H9 (cell line): Measurements from ENCODE around the gene ATP4A. TPM values are rescaled to one million over a fixed set of nuclear protein-coding genes. Genes with fewer than 3 reads are reported as not detected.

Experiments
- DNase-seq: peaks from one replicate; pipeline ENCODE4 v3.0.0-alpha.2; 2017
- H2AFZ ChIP-seq: one replicate; pipeline ENCODE4 v1.6.1; 2013; ENCODE audit warnings: mild to moderate bottlenecking, low read length, control low read depth, moderate library complexity
- H2AK5ac ChIP-seq: 2 replicates; pipeline ENCODE4 v1.6.1; 2013; ENCODE audit warnings: low read length, control low read depth, mixed read lengths; ENCODE audit not compliant: insufficient read length
- H2BK120ac ChIP-seq: one replicate; pipeline ENCODE4 v1.6.1; 2013; ENCODE audit warnings: low read depth, mild to moderate bottlenecking, low read length, control low read depth, inconsistent platforms; ENCODE audit not compliant: poor library complexity, severe bottlenecking
- H2BK12ac ChIP-seq: 2 replicates; pipeline ENCODE4 v1.6.1; 2013; ENCODE audit warnings: low read length, control low read depth, mixed read lengths, low read depth; ENCODE audit not compliant: insufficient read length
- H2BK15ac ChIP-seq: 2 replicates; pipeline ENCODE4 v1.6.1; 2013; ENCODE audit warnings: low read depth, low read length, control low read depth
- H2BK20ac ChIP-seq: one replicate; pipeline ENCODE4 v1.6.1; 2013; ENCODE audit warnings: low read depth, mild to moderate bottlenecking, low read length, control low read depth, inconsistent platforms; ENCODE audit not compliant: poor library complexity, severe bottlenecking
- H2BK5ac ChIP-seq: 2 replicates; pipeline ENCODE4 v1.6.1; 2013; ENCODE audit warnings: low read length, control low read depth, mixed read lengths; ENCODE audit not compliant: insufficient read length
- H3K14ac ChIP-seq: 2 replicates; pipeline ENCODE4 v1.6.1; 2013; ENCODE audit warnings: low read length, control low read depth; ENCODE audit not compliant: insufficient read depth
- H3K18ac ChIP-seq: 2 replicates; pipeline ENCODE4 v1.6.1; 2013; ENCODE audit warnings: low read depth, mild to moderate bottlenecking, mixed read lengths, low read length, control low read depth; ENCODE audit not compliant: insufficient read length
- H3K23ac ChIP-seq: 2 replicates; pipeline ENCODE4 v1.6.1; 2013; ENCODE audit warnings: low read length, control low read depth, mixed read lengths, low read depth; ENCODE audit not compliant: insufficient read length
- H3K23me2 ChIP-seq: 2 replicates; pipeline ENCODE4 v1.6.1; 2013; ENCODE audit warnings: low read depth, mild to moderate bottlenecking, mixed read lengths, low read length, control low read depth; ENCODE audit not compliant: insufficient read length, poor library complexity, severe bottlenecking
- H3K27ac ChIP-seq: 2 replicates; pipeline ENCODE4 v1.5.1; 2013; ENCODE audit warnings: low read length, control low read depth, mixed read lengths, low read depth; ENCODE audit not compliant: insufficient read length
- H3K27me3 ChIP-seq: 2 replicates; pipeline ENCODE4 v1.6.1; 2013; ENCODE audit warnings: low read length, control low read depth, inconsistent platforms; ENCODE audit not compliant: insufficient read depth
- H3K4ac ChIP-seq: 2 replicates; pipeline ENCODE4 v1.6.1; 2013; ENCODE audit warnings: low read depth, mild to moderate bottlenecking, control low read depth, inconsistent platforms, low read length, moderate library complexity
- H3K4me1 ChIP-seq: 2 replicates; pipeline ENCODE4 v1.6.1; 2013; ENCODE audit warnings: low read length, control low read depth, inconsistent platforms; ENCODE audit not compliant: insufficient read depth
- H3K4me2 ChIP-seq: 2 replicates; pipeline ENCODE4 v1.6.1; 2013; ENCODE audit warnings: low read length, control low read depth, mixed read lengths; ENCODE audit not compliant: insufficient read length, insufficient read depth
- H3K56ac ChIP-seq: 2 replicates; pipeline ENCODE4 v1.6.1; 2013; ENCODE audit warnings: low read depth, mild to moderate bottlenecking, mixed read lengths, low read length, control low read depth; ENCODE audit not compliant: insufficient read length
- H3K79me1 ChIP-seq: 2 replicates; pipeline ENCODE4 v1.6.1; 2013; ENCODE audit warnings: low read depth, mild to moderate bottlenecking, moderate library complexity, low read length, control low read depth, inconsistent platforms; ENCODE audit not compliant: insufficient read depth, poor library complexity, severe bottlenecking
- H3K79me2 ChIP-seq: 2 replicates; pipeline ENCODE4 v1.6.1; 2013; ENCODE audit warnings: low read length, control low read depth, inconsistent platforms; ENCODE audit not compliant: insufficient read depth
- H3K9ac ChIP-seq: 2 replicates; pipeline ENCODE4 v1.6.1; 2013; ENCODE audit warnings: low read length, control low read depth, mixed read lengths; ENCODE audit not compliant: insufficient read length; ENCODE audit errors: extremely low read depth
- H3K9me3 ChIP-seq: one replicate; pipeline ENCODE4 v1.6.1; 2013; ENCODE audit warnings: low read depth, low read length, inconsistent platforms; ENCODE audit not compliant: control insufficient read depth
- H3T11ph ChIP-seq: one replicate; pipeline ENCODE4 v1.6.1; 2013; ENCODE audit warnings: mild to moderate bottlenecking, low read length, control low read depth, inconsistent platforms
- H4K20me1 ChIP-seq: one replicate; pipeline ENCODE4 v1.6.1; 2013; ENCODE audit not compliant: control insufficient read depth, insufficient read length, insufficient read depth
- H4K5ac ChIP-seq: 2 replicates; pipeline ENCODE4 v1.6.1; 2013; ENCODE audit warnings: low read depth, mild to moderate bottlenecking, mixed read lengths, low read length, control low read depth; ENCODE audit not compliant: insufficient read length
- H4K8ac ChIP-seq: replicated peaks from 2 replicates; pipeline ENCODE4 v1.6.1; 2013; ENCODE audit warnings: low read length, control low read depth, mixed read lengths, low read depth; ENCODE audit not compliant: insufficient read length
- H4K91ac ChIP-seq: 2 replicates; pipeline ENCODE4 v1.6.1; 2013; ENCODE audit warnings: low read depth, mild to moderate bottlenecking, moderate library complexity, mixed read lengths, low read length, control low read depth; ENCODE audit not compliant: insufficient read length
- H3K27ac Mint-ChIP-seq, 3 experiments: 2 replicates in 2 of 3; 3 replicates in 1 of 3; pipeline ENCODE4 v1.8.0; 2020 to 2021; ENCODE audit warnings: mixed read lengths in 3 of 3, mild to moderate bottlenecking in 1 of 3, moderate library complexity in 1 of 3
- H3K27me3 Mint-ChIP-seq: 2 replicates; pipeline ENCODE4 v1.8.0; 2021; ENCODE audit warnings: low read depth, mild to moderate bottlenecking, moderate library complexity, mixed read lengths
- H3K36me3 Mint-ChIP-seq, 3 experiments: 2 replicates in 2 of 3; 3 replicates in 1 of 3; pipeline ENCODE4 v1.8.0; 2020 to 2021; ENCODE audit warnings: low read depth in 3 of 3, mixed read lengths in 3 of 3; ENCODE audit not compliant: insufficient read depth in 1 of 3
- H3K4me1 Mint-ChIP-seq, 2 experiments: 2 replicates each; pipeline ENCODE4 v1.8.0; 2020; ENCODE audit warnings: mixed read lengths in 2 of 2
- H3K4me3 Mint-ChIP-seq, 2 experiments: 2 replicates in 1 of 2; 3 replicates in 1 of 2; pipeline ENCODE4 v1.8.0; 2020 to 2021; ENCODE audit warnings: mild to moderate bottlenecking in 2 of 2, mixed read lengths in 2 of 2, moderate library complexity in 1 of 2
- H3K9me3 Mint-ChIP-seq, 2 experiments: 2 replicates in 1 of 2; 3 replicates in 1 of 2; pipeline ENCODE4 v1.8.0; 2020; ENCODE audit warnings: mild to moderate bottlenecking in 2 of 2, mixed read lengths in 2 of 2, moderate library complexity in 1 of 2
- WGBS: extraction: QIAGEN DNeasy Blood & Tissue Kit; methylation state at CpG from one replicate; pipeline ENCODE4 v1.1.7; 2013; ENCODE audit warnings: missing lambda C conversion rate, low lambda C conversion rate, mixed read lengths; ENCODE audit not compliant: insufficient read length; ENCODE audit errors: extremely low coverage; 5-methylcytosine and 5-hydroxymethylcytosine counted together
- total RNA-seq: library from RNA; stranded (reverse); gene quantifications from 2 replicates; pipeline ENCODE4 v1.2.1, GENCODE V29; 2021
- TF ChIP-seq, protein P1 (sequence below): fragments of 200-600 bp; sonication (generic); conservative IDR thresholded peaks from 3 replicates; pipeline ENCODE4 v1.8.0; 2021; ENCODE audit warnings: antibody characterized with exemption, mild to moderate bottlenecking

Gene ATP4A
- total RNA-seq, 1 experiment from 2014 or later = 0.24 TPM

DNA sequence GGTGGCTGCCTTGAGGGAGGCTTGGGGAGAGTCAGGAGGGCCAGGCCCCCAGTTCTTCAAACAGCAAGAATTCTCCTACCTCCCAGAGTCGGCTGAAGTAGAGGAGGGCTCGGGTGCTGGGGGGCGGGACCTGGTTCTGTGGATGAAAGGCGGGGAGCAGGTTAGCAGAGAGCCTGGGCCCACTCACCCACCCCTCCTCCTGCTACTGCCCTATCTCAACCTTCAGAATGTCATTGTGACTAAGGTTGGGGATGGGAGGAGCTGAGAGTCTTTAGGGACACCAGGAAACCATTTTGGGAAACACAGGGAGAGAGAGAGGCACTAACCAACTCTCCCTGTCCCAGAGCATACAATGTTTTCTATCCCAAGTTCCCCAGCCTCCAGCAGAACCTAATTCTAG, 60.7 kb downstream of the ATP4A start:
- Histone ChIP-seq H3K27ac (no peak overlapping the region), H3K23me2 (no peaks in the 10 kb centered on the region), H2BK12ac (no peak overlapping the region), H3K4me2 (no peak overlapping the region), H3K18ac (no peak overlapping the region), H3K79me2 (no peaks in the 10 kb centered on the region; the same call in 1 of the 2 replicates), H4K20me1 (no peaks in the 10 kb centered on the region), H3T11ph (no peak overlapping the region), H3K9ac (no peak overlapping the region), H3K79me1 (no peaks in the 10 kb centered on the region), H3K4ac (no peak overlapping the region), H4K91ac (no peak overlapping the region), H2AK5ac (no peak overlapping the region), H2BK20ac (no peak overlapping the region), H2BK5ac (no peak overlapping the region), H4K5ac (no peak overlapping the region), H3K14ac (no peak overlapping the region), H3K9me3 (no peaks in the 10 kb centered on the region), H3K27me3 (no peaks in the 10 kb centered on the region), H3K23ac (no peak overlapping the region), H2AFZ (no peak overlapping the region), H3K56ac (no peak overlapping the region), H2BK120ac (no peak overlapping the region), H4K8ac (no peak overlapping the region), H2BK15ac (no peak overlapping the region), H3K4me1 (no peaks in the 10 kb centered on the region)
- peak overlapping the region in 2 of 3 experiments; percentile 72 to 79; a peak in 2 of 7 replicates for H3K27ac Mint-ChIP-seq
- peaks cover 63 to 95% (median 94%) of the 10 kb centered on the region in 3 experiments; a peak in 6 of 7 replicates for H3K36me3 Mint-ChIP-seq
- H3K27me3 Mint-ChIP-seq = no peaks in the 10 kb centered on the region
- no peak overlapping the region for H3K4me3 Mint-ChIP-seq
- DNase-seq = no peak
- no CpG with 5 or more reads among the region's 4 CpGs for WGBS
- TF ChIP-seq, protein P1, sequence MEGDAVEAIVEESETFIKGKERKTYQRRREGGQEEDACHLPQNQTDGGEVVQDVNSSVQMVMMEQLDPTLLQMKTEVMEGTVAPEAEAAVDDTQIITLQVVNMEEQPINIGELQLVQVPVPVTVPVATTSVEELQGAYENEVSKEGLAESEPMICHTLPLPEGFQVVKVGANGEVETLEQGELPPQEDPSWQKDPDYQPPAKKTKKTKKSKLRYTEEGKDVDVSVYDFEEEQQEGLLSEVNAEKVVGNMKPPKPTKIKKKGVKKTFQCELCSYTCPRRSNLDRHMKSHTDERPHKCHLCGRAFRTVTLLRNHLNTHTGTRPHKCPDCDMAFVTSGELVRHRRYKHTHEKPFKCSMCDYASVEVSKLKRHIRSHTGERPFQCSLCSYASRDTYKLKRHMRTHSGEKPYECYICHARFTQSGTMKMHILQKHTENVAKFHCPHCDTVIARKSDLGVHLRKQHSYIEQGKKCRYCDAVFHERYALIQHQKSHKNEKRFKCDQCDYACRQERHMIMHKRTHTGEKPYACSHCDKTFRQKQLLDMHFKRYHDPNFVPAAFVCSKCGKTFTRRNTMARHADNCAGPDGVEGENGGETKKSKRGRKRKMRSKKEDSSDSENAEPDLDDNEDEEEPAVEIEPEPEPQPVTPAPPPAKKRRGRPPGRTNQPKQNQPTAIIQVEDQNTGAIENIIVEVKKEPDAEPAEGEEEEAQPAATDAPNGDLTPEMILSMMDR = no peak
- peaks cover 5 to 10% of the 10 kb centered on the region in 2 experiments; a peak in 2 of 4 replicates for H3K4me1 Mint-ChIP-seq
- no peaks in the 10 kb centered on the region for H3K9me3 Mint-ChIP-seq
